ENCODE results near the gene PEX6. TPM values are rescaled to one million over a fixed set of nuclear protein-coding genes. Genes with fewer than 3 reads are reported as not detected.

Gene PEX6
- total and polyA plus RNA-seq, 2 of the 13 experiments (the other 11 are each of a cell fraction or from before 2014, with no cell fraction given), result 5.1 to 6.7 TPM

- ChIA-PET CTCF (ENCODE audit: low intra/inter-chr PET ratio, low total read pairs) (no interaction called here), POLR2A (interaction anchor here (0.8 to 5.0 kb wide), 6 partner anchors 8 to 58 kb away, joined by 3 to 56 read pairs (median 4); partner anchors contain the start of genes CNPY3, GNMT, PEX6 and PPP2R5D)
- H3K27ac ChIP-seq (ENCODE audit: extremely low read length, insufficient read depth, low read length), result peak overlapping the region; percentile 81
- H3K79me2 ChIP-seq (ENCODE audit: insufficient read depth, low read length), result peaks cover 12% of the 10 kb centered on the region
- intact Hi-C loops (cut with micrococcal nuclease; ENCODE audit: unreplicated experiment), result loop anchor here (5.0 kb wide), 1 partner anchor 35 kb away; no protein-coding TSS in a partner anchor
- no peaks in the 10 kb centered on the region for H4K20me1 ChIP-seq (ENCODE audit: insufficient read depth, low read length)
- H3K4me3 ChIP-seq (replicated peaks in 1 of 3; ENCODE audit: insufficient read depth in 1 of 3, low read depth in 2 of 3, low read length in 3 of 3), result no peak overlapping the region
- H2AFZ ChIP-seq (ENCODE audit: low read length), result no peak overlapping the region
- WGBS (ENCODE audit: low lambda C conversion rate), result 87% methylated on average over 12 of the region's 13 CpGs
- in situ Hi-C loops (cut with HindIII; ENCODE audit: extremely low pct_ligation_motif_present, low pct_unique_long_range_greater_than_20kb), result no loop called here
- H3K4me2 ChIP-seq (ENCODE audit: low read depth, low read length), result no peak overlapping the region
- no peaks in the 10 kb centered on the region for H3K27me3 ChIP-seq (ENCODE audit: control insufficient read depth in 1 of 2, insufficient read depth in 2 of 2, low read length in 2 of 2)
- H3K9ac ChIP-seq (ENCODE audit: insufficient read depth, low read depth, low read length), result no peak overlapping the region
- H3K9me3 ChIP-seq (ENCODE audit: low read length), result no peaks in the 10 kb centered on the region
- no TSS peak for BruUV-seq (replicated peaks)
- no peak for FAIRE-seq
- DNase-seq (ENCODE audit: low spot score), result no peak
- no peak for ATAC-seq
- peaks cover 67% of the 10 kb centered on the region for H3K4me1 ChIP-seq (ENCODE audit: insufficient read depth, low read length)
- H3K36me3 ChIP-seq (replicated peaks in 1 of 2; ENCODE audit: control insufficient read depth in 1 of 2, insufficient read depth in 2 of 2, low read length in 2 of 2), result peaks cover 15 to 41% of the 10 kb centered on the region in 2 experiments
- TF ChIP-seq ZNF263 (CRISPR knock-in tag; IDR thresholded peaks at IDR 0.05) (no peak), ZNF317 (CRISPR knock-in tag; IDR thresholded peaks at IDR 0.05) (no peak), SOX6 (IDR thresholded peaks at IDR 0.05) (no peak), SOX6 (CRISPR knock-in tag; IDR thresholded peaks at IDR 0.05) (no peak), ZNF280D (CRISPR knock-in tag; IDR thresholded peaks at IDR 0.05) (no peak), NR2F6 (IDR thresholded peaks at IDR 0.05) (no peak), NR2F6 (CRISPR knock-in tag; IDR thresholded peaks at IDR 0.05) (peak; percentile 47; the same call in 1 of the 2 replicates), ZNF331 (CRISPR knock-in tag; IDR thresholded peaks at IDR 0.05) (no peak), ZNF710 (CRISPR knock-in tag; IDR thresholded peaks at IDR 0.05; ENCODE audit: borderline replicate concordance) (no peak), ZNF441 (CRISPR knock-in tag; IDR thresholded peaks at IDR 0.05; ENCODE audit: borderline replicate concordance) (no peak), ZNF552 (CRISPR knock-in tag; IDR thresholded peaks at IDR 0.05; ENCODE audit: borderline replicate concordance) (no peak), AKAP8 (CRISPR knock-in tag; IDR thresholded peaks at IDR 0.05) (no peak), IKZF1 (IDR thresholded peaks at IDR 0.05) (no peak), ZNF800 (CRISPR knock-in tag; IDR thresholded peaks at IDR 0.05) (no peak), ZNF446 (CRISPR knock-in tag; IDR thresholded peaks at IDR 0.05) (no peak), ZNF737 (CRISPR knock-in tag; IDR thresholded peaks at IDR 0.05; ENCODE audit: borderline replicate concordance) (no peak), FOSL1 (CRISPR knock-in tag; IDR thresholded peaks at IDR 0.05; ENCODE audit: borderline replicate concordance) (no peak), SRY (CRISPR knock-in tag; IDR thresholded peaks at IDR 0.05) (0 out of 2 replicates have a peak, but pooled peaks have one; percentile 6), MED1 (CRISPR knock-in tag; IDR thresholded peaks at IDR 0.05) (no peak)
Measured at GRCh38 chr6:42937548-42938427, 41.2 kb downstream of the PEX6 start.

All from HepG2 (cell line).